ENCODE measurements around the gene TRAK2. TPM values are rescaled to one million over a fixed set of nuclear protein-coding genes. Genes with fewer than 3 reads are reported as not detected.

TRAK2 gene
- polyA plus RNA-seq, 1 of the 3 experiments (the other 2 are of a cell fraction), result 10.4 TPM

- peaks cover 0 to 5% of the 10 kb centered on the region in 2 experiments for H3K36me3 ChIP-seq (replicated peaks in 1 of 2; ENCODE audit: control insufficient read depth in 1 of 2, insufficient read depth in 2 of 2, low read length in 1 of 2)
- ChIA-PET POLR2A (no interaction called here), CTCF (no interaction called here)
- no peaks in the 10 kb centered on the region for H3K9me2 ChIP-seq
- WGBS (ENCODE audit: low lambda C conversion rate), result 90% methylated on average over 4 of the region's 4 CpGs
- H3K27ac ChIP-seq (ENCODE audit: low read depth in 2 of 2, low read length in 1 of 2), result no peak overlapping the region
- H3K9me3 ChIP-seq, result no peaks in the 10 kb centered on the region
- H3K4me2 ChIP-seq, result no peak overlapping the region; the same call in 1 of the 2 replicates
- no peaks in the 10 kb centered on the region for H4K20me1 ChIP-seq (ENCODE audit: insufficient read depth)
- peaks cover 77% of the 10 kb centered on the region for H3K79me2 ChIP-seq (ENCODE audit: insufficient read depth)
- H3K27me3 ChIP-seq (ENCODE audit: insufficient read depth), result no peaks in the 10 kb centered on the region
- TF ChIP-seq CHD2 (IDR thresholded peaks at IDR 0.05; ENCODE audit: low read length, partially characterized antibody), result no peak
- TF ChIP-seq REST (IDR thresholded peaks at IDR 0.05; ENCODE audit: low read depth, low read length), result no peak
- DNase-seq, result no peak
- H3K4me3 ChIP-seq (ENCODE audit: low read depth in 2 of 2, low read length in 1 of 2), result no peak overlapping the region
- H3F3A ChIP-seq (replicated peaks; ENCODE audit: insufficient read depth), result peaks cover 4% of the 10 kb centered on the region
- no peak overlapping the region for H3K9ac ChIP-seq
- H3K4me1 ChIP-seq (ENCODE audit: control insufficient read depth in 1 of 2, insufficient read depth in 2 of 2, low read depth in 1 of 2, low read length in 1 of 2), result peaks cover 6 to 13% of the 10 kb centered on the region in 2 experiments; a peak in 3 of 4 replicates
- no peak overlapping the region for H2AFZ ChIP-seq (ENCODE audit: low read depth)
These were observed 2.6 kb downstream of the TRAK2 start for GRCh38 chr2:201448701-201449100.

- Histone ChIP-seq H3K4me1 (ENCODE audit: control insufficient read depth in 1 of 2, insufficient read depth in 2 of 2, low read depth in 1 of 2, low read length in 1 of 2) (peaks cover 6 to 10% of the 10 kb centered on the region in 2 experiments; a peak in 3 of 4 replicates), H3K4me2 (no peak overlapping the region), H3K27ac (ENCODE audit: low read depth in 2 of 2, low read length in 1 of 2) (no peak overlapping the region), H2AFZ (ENCODE audit: low read depth) (no peak overlapping the region), H3K9me2 (no peaks in the 10 kb centered on the region), H3K36me3 (replicated peaks in 1 of 2; ENCODE audit: control insufficient read depth in 1 of 2, insufficient read depth in 2 of 2, low read length in 1 of 2) (peaks cover 0 to 5% of the 10 kb centered on the region in 2 experiments), H3K9me3 (no peaks in the 10 kb centered on the region), H4K20me1 (ENCODE audit: insufficient read depth) (no peaks in the 10 kb centered on the region), H3F3A (replicated peaks; ENCODE audit: insufficient read depth) (peaks cover 4% of the 10 kb centered on the region), H3K9ac (no peak overlapping the region), H3K27me3 (ENCODE audit: insufficient read depth) (no peaks in the 10 kb centered on the region), H3K79me2 (ENCODE audit: insufficient read depth) (peaks cover 79% of the 10 kb centered on the region), H3K4me3 (ENCODE audit: low read depth in 2 of 2, low read length in 1 of 2) (no peak overlapping the region)
- no peak for DNase-seq
- TF ChIP-seq NFIC (IDR thresholded peaks at IDR 0.05; ENCODE audit: borderline replicate concordance) (no peak), NRF1 (IDR thresholded peaks at IDR 0.05; ENCODE audit: low read depth, low read length) (no peak), ELF1 (IDR thresholded peaks at IDR 0.05) (no peak), JUND (IDR thresholded peaks at IDR 0.05) (no peak), CTCF (IDR thresholded peaks at IDR 0.05) (no peak), RXRA (IDR thresholded peaks at IDR 0.05; ENCODE audit: borderline replicate concordance, low read depth) (no peak), RFX5 (IDR thresholded peaks at IDR 0.05; ENCODE audit: low read length) (no peak), FOSL2 (IDR thresholded peaks at IDR 0.05; ENCODE audit: borderline replicate concordance, low read depth) (no peak), MEF2A (IDR thresholded peaks at IDR 0.05; ENCODE audit: borderline replicate concordance, low read depth) (no peak)
- CTCF ChIA-PET, result no interaction called here
- POLR2A ChIA-PET, result no interaction called here
- 100% methylated on average over 1 of the region's 1 CpG for WGBS (ENCODE audit: low lambda C conversion rate)
These were observed 3.2 kb downstream of the TRAK2 start for GRCh38 chr2:201448061-201448460.
